OCI-LY7 (cell line): Measurements from ENCODE around the gene CCDC187.

Source experiments
- CTCF ChIP-seq: fragments of 200-600 bp; sonication (generic); conservative IDR thresholded peaks from 2 replicates; pipeline ENCODE4 v1.5.1; 2014; ENCODE audit warnings: mild to moderate bottlenecking, antibody characterized with exemption, low read length, moderate library complexity, mixed read lengths
- EZH2phosphoT487 ChIP-seq: fragments of 200-600 bp; sonication (generic); IDR thresholded peaks from 2 replicates; pipeline ENCODE4 v1.6.1; 2018; ENCODE audit warnings: low read depth, borderline replicate concordance, mild to moderate bottlenecking, mixed run types, antibody characterized with exemption, low read length, moderate library complexity, mixed read lengths

- TF ChIP-seq CTCF, result no peak
- TF ChIP-seq EZH2phosphoT487, result no peak
These were observed 1.1 kb upstream of the CCDC187 start for GRCh38 chr9:136304981-136305380.
